ENCODE results near the gene SASH1.

SASH1 gene

GRCh38 chr6:148343047-148343782 lies 577 bp downstream of the SASH1 start:
- peak overlapping the region; percentile 89 to 91 for H3K27ac ChIP-seq
- peak overlapping the region; percentile 84 to 90 for H3K4me3 ChIP-seq
- TF ChIP-seq CTCF (IDR thresholded peaks at IDR 0.05), result no peak
- intact Hi-C loops (cut with DNase I; ENCODE audit: low total_unique reads), result loop anchor here (10.0 kb wide), 2 partner anchors 62 to 122 kb away; no protein-coding TSS in a partner anchor
- H3K9me3 ChIP-seq, result no peaks in the 10 kb centered on the region
- no peaks in the 10 kb centered on the region for H3K36me3 ChIP-seq
- peak in 1 of 2 donors; percentile 70 for DNase-seq
- no peaks in the 10 kb centered on the region for H3K27me3 ChIP-seq
- peaks cover 0 to 50% (median 26%) of the 10 kb centered on the region in 4 donors for H3K4me1 ChIP-seq

DNA sequence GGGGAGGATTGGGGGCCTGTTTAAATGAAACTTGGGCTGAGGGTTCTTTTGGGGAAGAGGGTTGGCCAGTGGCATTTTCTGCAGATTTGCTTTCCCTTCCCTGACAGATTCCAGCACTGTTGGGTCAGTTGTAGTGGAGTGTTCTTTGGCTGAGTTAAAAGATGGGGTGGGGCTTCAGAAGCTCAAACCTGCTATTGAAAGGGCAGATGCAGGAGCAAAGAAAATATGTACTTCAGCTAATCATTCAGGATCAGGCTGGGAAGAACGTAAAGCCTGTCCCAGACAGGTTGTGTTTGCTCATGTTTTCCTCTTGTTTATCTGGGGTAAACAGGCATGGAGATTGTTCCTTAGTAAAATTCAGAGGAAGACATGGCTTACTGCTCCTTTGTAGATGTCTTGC lies 2.5 kb downstream of the SASH1 start:
- Histone ChIP-seq H3K27ac (peak overlapping the region; percentile 89 to 91), H3K4me1 (peaks cover 0 to 50% (median 26%) of the 10 kb centered on the region in 4 donors)
- intact Hi-C loops (cut with DNase I; ENCODE audit: low total_unique reads), result loop anchor here (10.0 kb wide), 2 partner anchors 60 to 120 kb away; no protein-coding TSS in a partner anchor

DNA sequence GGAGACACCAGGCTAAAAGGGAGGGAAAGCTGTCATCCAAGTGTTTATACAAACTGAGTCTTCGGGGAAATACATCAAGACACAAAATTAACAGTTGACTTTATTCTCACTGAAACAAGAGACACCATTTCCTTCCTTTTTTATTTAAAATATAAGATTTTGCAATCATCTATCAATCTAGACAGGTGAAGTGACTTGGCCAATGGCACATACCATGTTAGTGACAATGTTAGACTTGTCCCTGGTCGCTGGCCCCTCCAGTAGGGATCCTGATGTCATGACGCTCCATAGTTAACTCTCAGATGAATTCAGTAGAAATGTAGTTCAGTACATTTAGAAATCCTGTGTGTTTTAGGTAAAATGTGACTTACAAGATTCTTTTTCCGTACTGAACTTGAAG lies 2.9 kb downstream of the SASH1 start:
- TF ChIP-seq CTCF (IDR thresholded peaks at IDR 0.05), result no peak
- no peak for DNase-seq
- peak overlapping the region; percentile 89 to 91 for H3K27ac ChIP-seq
- no peaks in the 10 kb centered on the region for H3K27me3 ChIP-seq
- intact Hi-C loops (cut with DNase I; ENCODE audit: low total_unique reads), result loop anchor here (10.0 kb wide), 2 partner anchors 59 to 119 kb away; no protein-coding TSS in a partner anchor
- H3K4me1 ChIP-seq, result peaks cover 0 to 50% (median 26%) of the 10 kb centered on the region in 4 donors
- peak overlapping the region; percentile 84 to 90 for H3K4me3 ChIP-seq
- H3K36me3 ChIP-seq, result no peaks in the 10 kb centered on the region
- no peaks in the 10 kb centered on the region for H3K9me3 ChIP-seq

More for the DNA sequence above, 2.5 kb downstream of the SASH1 start:
- no peaks in the 10 kb centered on the region for H3K9me3 ChIP-seq
- no peaks in the 10 kb centered on the region for H3K36me3 ChIP-seq
- DNase-seq, result no peak
- H3K27me3 ChIP-seq, result no peaks in the 10 kb centered on the region
- peak overlapping the region; percentile 84 to 90 for H3K4me3 ChIP-seq
- TF ChIP-seq CTCF (IDR thresholded peaks at IDR 0.05), result no peak

DNA sequence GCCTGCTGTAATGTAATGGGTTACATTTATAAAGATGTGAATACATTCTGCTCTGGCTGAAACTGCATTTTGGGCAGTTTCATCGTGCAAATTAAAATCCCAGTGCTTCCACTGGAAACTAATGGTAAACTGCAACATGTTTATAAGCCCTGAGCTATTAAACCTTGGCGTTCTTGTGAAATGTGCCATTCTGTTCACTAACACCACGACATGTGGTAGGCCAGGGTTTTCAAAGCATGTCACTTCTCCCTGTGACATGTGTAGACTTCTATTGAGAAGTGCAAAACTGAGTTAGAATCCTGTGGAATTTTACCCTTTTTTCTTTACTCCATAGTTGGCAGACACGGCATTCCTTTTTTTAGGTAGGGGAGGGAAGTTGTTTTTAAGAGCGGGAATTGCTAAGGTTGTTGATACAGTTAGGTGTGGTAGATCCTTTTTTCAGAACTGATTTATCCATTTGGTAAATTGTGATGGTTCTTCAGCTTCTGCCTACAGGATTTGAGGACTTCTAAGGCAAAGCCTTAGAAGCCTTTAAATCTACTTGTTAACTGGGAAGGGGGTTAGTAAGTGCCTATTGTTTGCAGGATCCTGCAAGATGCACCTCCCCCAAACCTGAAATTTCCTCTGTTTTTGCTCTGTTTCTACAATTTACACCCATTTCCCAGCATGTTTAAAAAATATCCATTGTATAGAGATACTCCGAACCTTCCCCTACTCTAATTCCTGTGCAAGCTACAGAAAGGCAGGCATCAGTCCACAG lies 4.2 kb downstream of the SASH1 start:
- intact Hi-C loops (cut with DNase I; ENCODE audit: low total_unique reads), result loop anchor here (10.0 kb wide), 2 partner anchors 58 to 118 kb away; no protein-coding TSS in a partner anchor
- peaks cover 0 to 46% (median 22%) of the 10 kb centered on the region in 4 donors for H3K4me1 ChIP-seq
- H3K4me3 ChIP-seq, result no peak overlapping the region
- no peak for TF ChIP-seq CTCF (IDR thresholded peaks at IDR 0.05)
- no peaks in the 10 kb centered on the region for H3K9me3 ChIP-seq
- H3K27me3 ChIP-seq, result no peaks in the 10 kb centered on the region
- peak overlapping the region in 1 of 2 donors; percentile 7 for H3K27ac ChIP-seq
- no peak for DNase-seq
- no peaks in the 10 kb centered on the region for H3K36me3 ChIP-seq

GRCh38 chr6:148347441-148348054 lies 4.9 kb downstream of the SASH1 start:
- no peak for DNase-seq
- intact Hi-C loops (cut with DNase I; ENCODE audit: low total_unique reads), result loop anchor here (10.0 kb wide), 2 partner anchors 57 to 117 kb away; no protein-coding TSS in a partner anchor
- Histone ChIP-seq H3K27me3 (no peaks in the 10 kb centered on the region), H3K36me3 (no peaks in the 10 kb centered on the region), H3K9me3 (no peaks in the 10 kb centered on the region), H3K4me1 (peaks cover 0 to 47% (median 20%) of the 10 kb centered on the region in 4 donors), H3K27ac (no peak overlapping the region), H3K4me3 (no peak overlapping the region)
- TF ChIP-seq CTCF (IDR thresholded peaks at IDR 0.05), result no peak

Data from tibial artery (tissue), 4 donors.